22Rv1 (cell line): Measurements from ENCODE around the gene PRIM1.

Experiments
- CTCF ChIP-seq: fragments of 450-650 bp; IDR thresholded peaks from 2 replicates; pipeline ENCODE4 v1.5.1; 2017; ENCODE audit warnings: mild to moderate bottlenecking
- ZFX ChIP-seq: fragments of 450-650 bp; IDR thresholded peaks from 2 replicates; pipeline ENCODE4 v1.6.1; 2017; ENCODE audit warnings: antibody characterized with exemption, borderline replicate concordance

DNA sequence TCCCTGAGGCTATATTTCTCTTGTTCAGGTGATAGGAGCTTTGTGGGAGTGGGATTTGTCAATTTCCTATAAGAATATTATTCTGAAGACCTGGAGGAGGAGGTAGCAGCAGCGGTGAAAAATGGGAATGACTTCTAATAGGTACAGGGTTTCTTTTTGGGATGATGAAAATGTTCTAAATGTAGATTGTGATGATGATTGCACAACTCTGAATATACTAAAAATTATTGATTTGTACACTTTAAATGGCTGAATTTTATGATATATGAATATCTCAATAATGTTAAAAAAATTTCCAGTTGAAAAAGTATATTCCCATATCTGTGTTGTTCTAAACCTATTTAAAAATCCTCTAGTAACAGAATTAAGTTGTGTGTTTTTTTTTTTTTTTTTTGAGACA lies 33.8 kb upstream of the PRIM1 start:
- TF ChIP-seq CTCF (no peak), ZFX (no peak)
